ENCODE measurements around the gene ATP9B. TPM values are rescaled to one million over a fixed set of nuclear protein-coding genes. Genes with fewer than 3 reads are reported as not detected.

ATP9B gene
- total and polyA plus RNA-seq, 10 of the 15 experiments (the other 5 are each of a cell fraction or from before 2014, with no cell fraction given): 0.74 to 20.7 (median 12.9) TPM

DNA sequence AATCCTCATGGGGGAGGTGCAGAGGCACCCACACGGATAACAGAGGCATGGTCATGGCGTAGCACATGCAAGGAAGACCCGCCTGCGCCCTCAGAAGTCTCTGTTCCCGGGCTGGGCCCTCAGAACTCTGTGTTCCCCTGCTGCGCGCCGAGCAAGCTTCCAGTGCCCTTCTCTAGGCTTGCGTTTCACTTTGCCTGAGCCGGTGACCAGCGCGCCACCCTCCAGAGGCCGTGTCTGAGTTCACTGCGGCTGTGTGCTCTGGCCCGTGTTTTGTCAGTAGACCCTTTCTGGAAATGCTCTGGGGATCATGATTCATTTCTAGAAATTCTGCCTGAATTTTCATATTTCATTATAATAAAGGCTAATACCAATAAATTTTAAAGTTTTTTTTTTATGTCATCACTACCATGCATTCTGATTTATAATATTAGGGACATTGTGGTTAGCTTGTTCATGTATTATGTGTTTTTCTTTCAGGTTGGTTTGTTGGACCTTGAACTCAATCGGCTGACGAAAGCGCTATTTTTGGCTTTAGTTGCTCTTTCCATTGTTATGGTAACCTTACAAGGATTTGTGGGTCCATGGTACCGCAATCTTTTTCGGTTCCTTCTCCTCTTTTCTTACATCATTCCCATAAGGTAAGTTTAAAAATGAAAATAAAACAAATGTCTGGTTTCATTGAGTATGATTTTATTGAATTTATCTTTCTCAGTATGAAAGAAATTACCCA is 183.9 kb downstream of the ATP9B start (continued):
- TF ChIP-seq, protein P1, sequence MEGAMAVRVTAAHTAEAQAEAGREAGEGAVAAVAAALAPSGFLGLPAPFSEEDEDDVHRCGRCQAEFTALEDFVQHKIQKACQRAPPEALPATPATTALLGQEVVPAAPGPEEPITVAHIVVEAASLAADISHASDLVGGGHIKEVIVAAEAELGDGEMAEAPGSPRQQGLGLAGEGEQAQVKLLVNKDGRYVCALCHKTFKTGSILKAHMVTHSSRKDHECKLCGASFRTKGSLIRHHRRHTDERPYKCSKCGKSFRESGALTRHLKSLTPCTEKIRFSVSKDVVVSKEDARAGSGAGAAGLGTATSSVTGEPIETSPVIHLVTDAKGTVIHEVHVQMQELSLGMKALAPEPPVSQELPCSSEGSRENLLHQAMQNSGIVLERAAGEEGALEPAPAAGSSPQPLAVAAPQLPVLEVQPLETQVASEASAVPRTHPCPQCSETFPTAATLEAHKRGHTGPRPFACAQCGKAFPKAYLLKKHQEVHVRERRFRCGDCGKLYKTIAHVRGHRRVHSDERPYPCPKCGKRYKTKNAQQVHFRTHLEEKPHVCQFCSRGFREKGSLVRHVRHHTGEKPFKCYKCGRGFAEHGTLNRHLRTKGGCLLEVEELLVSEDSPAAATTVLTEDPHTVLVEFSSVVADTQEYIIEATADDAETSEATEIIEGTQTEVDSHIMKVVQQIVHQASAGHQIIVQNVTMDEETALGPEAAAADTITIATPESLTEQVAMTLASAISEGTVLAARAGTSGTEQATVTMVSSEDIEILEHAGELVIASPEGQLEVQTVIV (IDR thresholded peaks at IDR 0.05; ENCODE audit: borderline replicate concordance, partially characterized antibody): no peak
- TF ChIP-seq ZNF384 (IDR thresholded peaks at IDR 0.05; ENCODE audit: borderline replicate concordance, low read depth, low read length) (no peak), KLF5 (IDR thresholded peaks at IDR 0.05; ENCODE audit: partially characterized antibody) (no peak), MEF2A (IDR thresholded peaks at IDR 0.05; ENCODE audit: insufficient read depth, low read depth, low read length) (0 out of 2 replicates have a peak, but pooled peaks have one; percentile 18), EED (IDR thresholded peaks at IDR 0.05; ENCODE audit: low read depth) (no peak), ZBED1 (IDR thresholded peaks at IDR 0.05; ENCODE audit: borderline replicate concordance) (no peak), MEF2B (IDR thresholded peaks at IDR 0.05; ENCODE audit: partially characterized antibody, poor library complexity, severe bottlenecking) (peak; percentile 17), WRNIP1 (IDR thresholded peaks at IDR 0.05; ENCODE audit: borderline replicate concordance, low read depth, low read length) (no peak), RBBP5 (conservative IDR thresholded peaks at IDR 0.05) (no peak), STAT3 (IDR thresholded peaks at IDR 0.05; ENCODE audit: low read depth, low read length) (no peak), ATF7 (IDR thresholded peaks at IDR 0.05; ENCODE audit: low read depth) (peak; percentile 47; the same call in 1 of the 2 replicates), SPI1 (IDR thresholded peaks at IDR 0.05; ENCODE audit: borderline replicate concordance, insufficient read depth, low read depth, low read length) (no peak), NFYA (IDR thresholded peaks at IDR 0.05; ENCODE audit: borderline replicate concordance, low read depth, low read length) (no peak), BMI1 (IDR thresholded peaks at IDR 0.05; ENCODE audit: borderline replicate concordance) (peak; percentile 65; the same call in 1 of the 2 replicates)
- TF ChIP-seq, protein P2, sequence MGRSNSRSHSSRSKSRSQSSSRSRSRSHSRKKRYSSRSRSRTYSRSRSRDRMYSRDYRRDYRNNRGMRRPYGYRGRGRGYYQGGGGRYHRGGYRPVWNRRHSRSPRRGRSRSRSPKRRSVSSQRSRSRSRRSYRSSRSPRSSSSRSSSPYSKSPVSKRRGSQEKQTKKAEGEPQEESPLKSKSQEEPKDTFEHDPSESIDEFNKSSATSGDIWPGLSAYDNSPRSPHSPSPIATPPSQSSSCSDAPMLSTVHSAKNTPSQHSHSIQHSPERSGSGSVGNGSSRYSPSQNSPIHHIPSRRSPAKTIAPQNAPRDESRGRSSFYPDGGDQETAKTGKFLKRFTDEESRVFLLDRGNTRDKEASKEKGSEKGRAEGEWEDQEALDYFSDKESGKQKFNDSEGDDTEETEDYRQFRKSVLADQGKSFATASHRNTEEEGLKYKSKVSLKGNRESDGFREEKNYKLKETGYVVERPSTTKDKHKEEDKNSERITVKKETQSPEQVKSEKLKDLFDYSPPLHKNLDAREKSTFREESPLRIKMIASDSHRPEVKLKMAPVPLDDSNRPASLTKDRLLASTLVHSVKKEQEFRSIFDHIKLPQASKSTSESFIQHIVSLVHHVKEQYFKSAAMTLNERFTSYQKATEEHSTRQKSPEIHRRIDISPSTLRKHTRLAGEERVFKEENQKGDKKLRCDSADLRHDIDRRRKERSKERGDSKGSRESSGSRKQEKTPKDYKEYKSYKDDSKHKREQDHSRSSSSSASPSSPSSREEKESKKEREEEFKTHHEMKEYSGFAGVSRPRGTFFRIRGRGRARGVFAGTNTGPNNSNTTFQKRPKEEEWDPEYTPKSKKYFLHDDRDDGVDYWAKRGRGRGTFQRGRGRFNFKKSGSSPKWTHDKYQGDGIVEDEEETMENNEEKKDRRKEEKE (IDR thresholded peaks at IDR 0.05): no peak
- TF ChIP-seq, protein P3, sequence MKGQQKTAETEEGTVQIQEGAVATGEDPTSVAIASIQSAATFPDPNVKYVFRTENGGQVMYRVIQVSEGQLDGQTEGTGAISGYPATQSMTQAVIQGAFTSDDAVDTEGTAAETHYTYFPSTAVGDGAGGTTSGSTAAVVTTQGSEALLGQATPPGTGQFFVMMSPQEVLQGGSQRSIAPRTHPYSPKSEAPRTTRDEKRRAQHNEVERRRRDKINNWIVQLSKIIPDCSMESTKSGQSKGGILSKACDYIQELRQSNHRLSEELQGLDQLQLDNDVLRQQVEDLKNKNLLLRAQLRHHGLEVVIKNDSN (IDR thresholded peaks at IDR 0.05; ENCODE audit: borderline replicate concordance, extremely low read length, insufficient read depth, low read depth, low read length): no peak
- TF ChIP-seq, protein P4, sequence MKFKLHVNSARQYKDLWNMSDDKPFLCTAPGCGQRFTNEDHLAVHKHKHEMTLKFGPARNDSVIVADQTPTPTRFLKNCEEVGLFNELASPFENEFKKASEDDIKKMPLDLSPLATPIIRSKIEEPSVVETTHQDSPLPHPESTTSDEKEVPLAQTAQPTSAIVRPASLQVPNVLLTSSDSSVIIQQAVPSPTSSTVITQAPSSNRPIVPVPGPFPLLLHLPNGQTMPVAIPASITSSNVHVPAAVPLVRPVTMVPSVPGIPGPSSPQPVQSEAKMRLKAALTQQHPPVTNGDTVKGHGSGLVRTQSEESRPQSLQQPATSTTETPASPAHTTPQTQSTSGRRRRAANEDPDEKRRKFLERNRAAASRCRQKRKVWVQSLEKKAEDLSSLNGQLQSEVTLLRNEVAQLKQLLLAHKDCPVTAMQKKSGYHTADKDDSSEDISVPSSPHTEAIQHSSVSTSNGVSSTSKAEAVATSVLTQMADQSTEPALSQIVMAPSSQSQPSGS (IDR thresholded peaks at IDR 0.05; ENCODE audit: low read length): peak; percentile 19; the same call in 1 of the 2 replicates
